ENCODE data around the gene RFC3. TPM values are rescaled to one million over a fixed set of nuclear protein-coding genes. Genes with fewer than 3 reads are reported as not detected.

RFC3 gene
- total and polyA plus RNA-seq, 12 donors = 4.4 to 33.8 (median 16.6) TPM

DNA sequence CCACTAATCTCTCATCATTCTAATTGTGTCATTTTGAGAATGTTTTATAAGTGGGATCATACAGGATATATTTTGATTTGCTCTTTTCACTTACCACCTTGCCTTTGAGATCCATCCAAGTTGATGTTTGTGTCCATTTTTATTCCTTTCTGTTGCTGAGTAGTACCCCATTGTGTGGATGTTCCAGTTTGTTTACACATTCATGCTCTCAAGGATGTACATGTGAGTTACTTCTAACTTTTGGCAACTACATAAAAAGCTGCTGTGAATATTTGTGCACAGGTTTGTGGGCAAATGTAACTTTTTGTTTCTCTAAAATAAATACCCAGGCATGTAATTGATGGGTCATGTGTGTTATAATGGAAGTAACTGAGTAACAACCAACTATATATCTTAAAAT, 64.9 kb downstream of the RFC3 start:
- Histone ChIP-seq H3K27ac (no peak overlapping the region), H3K27me3 (no peaks in the 10 kb centered on the region), H3K4me1 (replicated peaks in 1 of 2) (no peaks in the 10 kb centered on the region), H3K4me3 (no peak overlapping the region), H3K36me3 (replicated peaks in 1 of 2) (no peaks in the 10 kb centered on the region), H3K9me3 (replicated peaks in 1 of 3) (no peaks in the 10 kb centered on the region)
- no peak for TF ChIP-seq POLR2A (IDR thresholded peaks at IDR 0.05)
- TF ChIP-seq, protein P1, sequence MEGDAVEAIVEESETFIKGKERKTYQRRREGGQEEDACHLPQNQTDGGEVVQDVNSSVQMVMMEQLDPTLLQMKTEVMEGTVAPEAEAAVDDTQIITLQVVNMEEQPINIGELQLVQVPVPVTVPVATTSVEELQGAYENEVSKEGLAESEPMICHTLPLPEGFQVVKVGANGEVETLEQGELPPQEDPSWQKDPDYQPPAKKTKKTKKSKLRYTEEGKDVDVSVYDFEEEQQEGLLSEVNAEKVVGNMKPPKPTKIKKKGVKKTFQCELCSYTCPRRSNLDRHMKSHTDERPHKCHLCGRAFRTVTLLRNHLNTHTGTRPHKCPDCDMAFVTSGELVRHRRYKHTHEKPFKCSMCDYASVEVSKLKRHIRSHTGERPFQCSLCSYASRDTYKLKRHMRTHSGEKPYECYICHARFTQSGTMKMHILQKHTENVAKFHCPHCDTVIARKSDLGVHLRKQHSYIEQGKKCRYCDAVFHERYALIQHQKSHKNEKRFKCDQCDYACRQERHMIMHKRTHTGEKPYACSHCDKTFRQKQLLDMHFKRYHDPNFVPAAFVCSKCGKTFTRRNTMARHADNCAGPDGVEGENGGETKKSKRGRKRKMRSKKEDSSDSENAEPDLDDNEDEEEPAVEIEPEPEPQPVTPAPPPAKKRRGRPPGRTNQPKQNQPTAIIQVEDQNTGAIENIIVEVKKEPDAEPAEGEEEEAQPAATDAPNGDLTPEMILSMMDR (IDR thresholded peaks at IDR 0.05) = no peak
- no peak for DNase-seq
- intact Hi-C loops (cut with DNase I) = no loop called here

DNA sequence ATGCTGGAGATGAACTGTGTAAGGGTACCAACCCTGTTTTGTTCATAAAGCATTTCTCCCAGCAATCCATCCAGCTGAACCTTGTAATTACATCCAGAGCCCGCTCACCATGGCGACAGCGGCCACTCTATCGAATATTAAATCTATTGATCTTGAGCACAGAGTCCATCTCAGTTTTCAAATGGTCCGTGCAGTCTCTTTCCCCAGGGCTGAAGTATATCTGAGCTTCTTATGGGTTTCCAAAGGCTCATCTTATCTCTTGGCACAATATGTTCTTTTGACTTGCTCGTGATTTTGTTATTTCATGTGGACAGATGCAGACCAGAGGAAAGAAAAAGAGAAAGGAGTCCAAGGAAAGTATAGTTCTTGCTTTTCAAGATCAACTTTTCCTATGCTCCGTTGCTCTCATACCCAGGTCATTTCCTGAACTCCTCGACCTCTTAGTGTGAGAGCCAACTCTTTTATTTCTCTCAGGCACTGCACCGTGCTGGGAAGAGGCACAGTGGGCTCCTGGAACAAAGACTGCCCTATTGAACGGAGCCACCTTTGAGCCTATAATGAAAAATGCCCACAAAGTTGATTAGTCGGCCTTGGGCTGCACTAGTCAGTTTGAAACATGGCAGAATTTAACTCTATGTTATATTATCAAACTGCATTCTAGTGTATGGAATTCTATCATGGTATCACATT, 66.7 kb downstream of the RFC3 start:
- intact Hi-C loops (cut with DNase I) = no loop called here
- 62 to 70% (median 67%) methylated on average over 11 of the region's 11 CpGs for WGBS, 4 donors
- H3K4me3 ChIP-seq = no peak overlapping the region
- TF ChIP-seq, protein P1 (IDR thresholded peaks at IDR 0.05) = no peak
- no peak for TF ChIP-seq POLR2A (IDR thresholded peaks at IDR 0.05)
- no peaks in the 10 kb centered on the region for H3K36me3 ChIP-seq (replicated peaks in 1 of 2)
- H3K4me1 ChIP-seq (replicated peaks in 1 of 2) = no peaks in the 10 kb centered on the region
- DNase-seq = no peak
- H3K27ac ChIP-seq = peak overlapping the region in 1 of 5 donors; percentile 20
- no peaks in the 10 kb centered on the region for H3K27me3 ChIP-seq
- no peaks in the 10 kb centered on the region for H3K9me3 ChIP-seq (replicated peaks in 1 of 3)

Small RNAs within 50 kb of the gene (small RNA-seq; reads per million reads assigned to genes)
- gene RNU5A-4P = 0 reads per million in 2 donors

Measured in adrenal gland (tissue), 12 donors.